Activated CD4-positive, alpha-beta T cell treated with anti-CD3 and anti-CD28 coated beads for 4 hours (primary cell): ENCODE data around the gene AGAP1.

Experiments
- DNase-seq, 2 donors: peaks; one replicate each; pipeline ENCODE4 v3.0.0-alpha.2; 2020

The AGAP1 gene

GRCh38 chr2:235641956-235642355 is 148.1 kb downstream of the AGAP1 start:
- DNase-seq: no peak

GRCh38 chr2:235642446-235643098 is 148.7 kb downstream of the AGAP1 start:
- DNase-seq: no peak

GRCh38 chr2:235643680-235644511 is 150.1 kb downstream of the AGAP1 start:
- no peak for DNase-seq

- DNase-seq: no peak
These were observed 153.4 kb downstream of the AGAP1 start for GRCh38 chr2:235647264-235647663.

DNA sequence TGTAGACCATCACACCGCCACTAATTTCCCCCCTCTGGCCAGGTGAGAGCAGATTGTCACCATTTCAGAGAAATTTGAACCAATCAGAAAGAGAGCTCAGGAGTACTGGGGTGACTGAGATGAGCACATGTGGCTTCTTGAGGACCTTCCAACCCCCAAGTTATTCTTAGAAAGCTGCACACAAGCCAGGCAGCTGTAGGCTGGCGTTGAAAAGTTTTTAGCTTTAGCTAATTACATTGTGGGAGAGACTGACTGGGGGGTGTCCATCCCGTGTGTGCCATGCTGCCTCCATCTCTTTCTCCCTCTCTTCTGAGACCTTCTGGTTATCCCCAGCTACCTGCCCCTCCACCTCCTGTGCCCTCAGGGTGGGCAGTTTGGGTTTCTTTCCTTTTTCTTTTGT is 154.0 kb downstream of the AGAP1 start:
- no peak for DNase-seq

GRCh38 chr2:235649418-235649817 is 155.6 kb downstream of the AGAP1 start:
- no peak for DNase-seq

- no peak for DNase-seq
These were observed 157.8 kb downstream of the AGAP1 start for GRCh38 chr2:235651643-235652042.

- DNase-seq: no peak
These were observed 160.4 kb downstream of the AGAP1 start for GRCh38 chr2:235654103-235654813.

GRCh38 chr2:235658351-235659174 is 164.7 kb downstream of the AGAP1 start:
- DNase-seq: no peak

- DNase-seq: no peak
These were observed 166.0 kb downstream of the AGAP1 start for GRCh38 chr2:235659767-235660322.

GRCh38 chr2:235660484-235661082 is 166.7 kb downstream of the AGAP1 start:
- DNase-seq: no peak

DNA sequence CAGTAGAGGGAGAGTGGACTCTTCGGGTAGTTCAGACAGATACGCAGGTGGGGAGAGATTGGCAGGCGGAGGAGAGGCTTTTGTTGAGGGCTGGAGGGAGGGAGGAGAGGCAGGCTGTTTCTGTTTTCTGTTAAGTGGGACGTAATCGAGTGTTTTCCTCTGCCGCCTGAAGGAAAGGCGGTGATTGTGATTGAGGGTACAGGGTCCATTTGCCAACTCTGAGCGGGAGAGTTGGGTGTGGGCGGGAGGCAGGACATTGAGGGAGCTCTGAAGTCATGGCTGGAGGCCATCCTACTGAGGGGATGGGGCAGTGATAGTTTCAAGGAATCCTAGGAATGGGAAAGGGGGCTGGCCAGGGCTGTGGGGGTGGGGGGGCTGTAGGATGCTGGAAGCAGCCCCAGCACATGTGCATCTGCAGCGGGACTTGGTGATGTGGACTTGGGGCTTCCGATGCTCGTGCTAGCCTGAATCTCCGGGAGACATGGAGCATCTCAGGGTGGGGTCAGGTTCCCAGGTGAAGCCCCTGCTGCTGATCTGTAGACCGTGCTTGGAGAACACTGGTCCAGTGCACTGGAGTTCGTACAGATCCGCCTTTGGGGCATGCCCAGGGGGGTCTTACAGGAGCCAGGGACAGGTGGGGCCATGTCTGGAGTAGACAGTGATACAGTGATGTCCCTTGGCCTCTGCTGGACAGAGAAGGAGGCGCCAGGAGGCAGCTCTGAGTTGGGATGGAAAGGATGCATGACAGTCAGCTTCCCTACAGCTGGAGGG is 167.5 kb downstream of the AGAP1 start:
- DNase-seq: no peak

DNA sequence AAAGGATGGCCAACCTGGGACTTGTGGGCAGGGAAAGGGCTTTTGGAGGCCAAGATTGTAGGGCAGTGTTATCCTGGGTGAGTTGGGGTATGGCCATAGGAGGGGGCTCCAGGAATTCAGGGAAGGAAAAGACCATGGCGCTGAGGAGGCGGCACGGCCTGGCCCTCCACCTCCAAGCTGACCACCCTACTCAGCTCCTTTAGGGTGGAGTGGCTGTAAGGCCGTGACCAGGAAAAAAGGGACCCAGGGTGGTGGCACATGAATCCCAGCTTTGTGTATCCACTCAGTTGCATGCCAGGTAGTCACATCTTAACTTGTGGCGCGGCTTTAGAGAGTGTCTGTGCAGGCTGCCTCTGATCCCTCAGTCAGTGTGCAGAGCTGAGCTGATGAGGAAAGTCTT is 168.1 kb downstream of the AGAP1 start:
- DNase-seq: no peak

DNA sequence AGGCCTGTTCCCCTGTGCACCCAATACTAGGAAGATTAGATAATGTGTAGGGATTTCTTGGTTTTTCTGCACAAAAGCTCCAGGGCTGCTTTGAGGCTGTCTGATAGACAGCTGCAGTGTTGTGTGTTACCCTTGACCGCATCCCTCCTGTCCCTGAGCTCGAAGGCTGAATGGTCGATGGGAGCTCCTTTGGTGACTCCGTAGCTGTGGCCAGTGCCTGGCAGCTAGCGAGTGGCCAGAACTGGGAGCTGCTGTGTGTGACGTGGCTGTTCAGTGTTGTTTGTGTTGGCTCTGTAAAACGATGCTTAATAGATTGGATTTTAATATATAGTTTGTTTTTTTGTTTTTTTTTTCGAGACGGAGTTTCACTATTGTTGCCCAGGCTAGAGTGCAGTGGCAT is 170.0 kb downstream of the AGAP1 start:
- no peak for DNase-seq

- no peak for DNase-seq
These were observed 171.9 kb downstream of the AGAP1 start for GRCh38 chr2:235665661-235666212.

DNA sequence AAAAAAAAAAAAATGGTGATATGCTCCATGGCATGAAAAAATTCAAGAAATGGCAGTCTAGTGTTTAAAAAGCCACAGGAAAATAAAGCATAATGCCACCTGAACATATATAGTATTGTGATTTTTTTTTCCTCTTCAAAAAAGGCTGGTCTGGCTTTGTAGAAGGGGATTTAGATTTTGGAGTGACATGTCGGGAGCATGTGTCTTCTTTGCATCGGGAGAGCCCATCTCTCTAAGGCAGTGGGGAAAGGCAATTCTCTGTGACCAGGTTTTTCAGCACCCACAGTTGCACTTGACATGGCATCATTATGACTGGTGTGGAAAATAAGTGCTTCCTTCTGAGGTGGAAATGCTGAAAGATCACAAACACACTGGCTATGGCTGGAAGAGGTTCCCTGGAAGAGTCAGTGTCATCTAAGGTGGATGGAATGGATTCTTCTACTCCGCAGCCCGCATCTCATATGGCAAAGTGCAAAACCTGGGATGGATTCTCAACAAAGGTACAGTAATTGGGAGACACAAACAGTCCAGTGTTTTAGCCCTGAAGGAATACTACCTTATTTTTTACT is 172.5 kb downstream of the AGAP1 start:
- DNase-seq: no peak

GRCh38 chr2:235668782-235669181 is 174.9 kb downstream of the AGAP1 start:
- no peak for DNase-seq

- DNase-seq: peak in 1 of 2 donors; percentile 4
These were observed 175.5 kb downstream of the AGAP1 start for GRCh38 chr2:235669269-235669831.

GRCh38 chr2:235669983-235670962 is 176.4 kb downstream of the AGAP1 start:
- DNase-seq: no peak
